ENCODE results near the gene PSMD12. TPM values are rescaled to one million over a fixed set of nuclear protein-coding genes. Genes with fewer than 3 reads are reported as not detected.
"Not testable (repeated sequence)": the region's sequence is repeated elsewhere in the genome, so short reads cannot be mapped to it uniquely, and the experiment has no call there.

Gene PSMD12
- total RNA-seq, 1 experiment from 2014 or later: 60.0 TPM

GRCh38 chr17:67347826-67348225 is 18.6 kb downstream of the PSMD12 start:
- no peak overlapping the region for H3K4me2 ChIP-seq (ENCODE audit: low read length)
- H3K9me3 ChIP-seq (ENCODE audit: low read length): no peaks in the 10 kb centered on the region
- H3K79me2 ChIP-seq (ENCODE audit: low read length): peaks cover 13% of the 10 kb centered on the region
- TF ChIP-seq EZH2 (IDR thresholded peaks at IDR 0.05; ENCODE audit: low read length, unreplicated experiment) (no peak), CTCF (conservative IDR thresholded peaks at IDR 0.05; ENCODE audit: low read depth, low read length) (no peak), EZH2phosphoT487 (IDR thresholded peaks at IDR 0.05; ENCODE audit: borderline replicate concordance, low read length) (no peak)
- H3F3A ChIP-seq (ENCODE audit: low read length, unreplicated experiment): no peaks in the 10 kb centered on the region
- no peak for DNase-seq
- H3K9me2 ChIP-seq (replicated peaks; ENCODE audit: low read length): no peaks in the 10 kb centered on the region
- intact Hi-C loops (cut with micrococcal nuclease): no loop called here
- no peak overlapping the region for H3K9ac ChIP-seq (ENCODE audit: low read length)
- H3K27me3 ChIP-seq (ENCODE audit: low read length): no peaks in the 10 kb centered on the region
- CTCF ChIA-PET: no interaction called here
- H3K4me1 ChIP-seq (ENCODE audit: insufficient read depth, low read length): no peaks in the 10 kb centered on the region
- no peak for ATAC-seq
- POLR2A ChIA-PET (ENCODE audit: unreplicated experiment): no interaction called here
- no peak overlapping the region for H2AFZ ChIP-seq (ENCODE audit: low read length)
- H4K20me1 ChIP-seq (ENCODE audit: low read length): peaks cover 7% of the 10 kb centered on the region; the same call in 1 of the 2 replicates
- H3K27ac ChIP-seq (ENCODE audit: low read length): no peak overlapping the region
- H3K36me3 ChIP-seq (ENCODE audit: low read depth, low read length): peaks cover 84% of the 10 kb centered on the region
- BruUV-seq (replicated peaks): no TSS peak
- no peak overlapping the region for H3K4me3 ChIP-seq (ENCODE audit: low read length)

GRCh38 chr17:67343237-67343636 is 23.1 kb downstream of the PSMD12 start:
- H3K4me1 ChIP-seq (ENCODE audit: insufficient read depth, low read length): peaks cover 14% of the 10 kb centered on the region
- H3K9ac ChIP-seq (ENCODE audit: low read length): no peak overlapping the region
- ChIA-PET POLR2A (ENCODE audit: unreplicated experiment) (no interaction called here), CTCF (interaction anchor here (0.6 kb wide), 1 partner anchor 171 kb away, joined by 3 read pairs; no protein-coding TSS in a partner anchor)
- peaks cover 11% of the 10 kb centered on the region for H3F3A ChIP-seq (ENCODE audit: low read length, unreplicated experiment)
- H3K79me2 ChIP-seq (ENCODE audit: low read length): no peaks in the 10 kb centered on the region
- H3K27ac ChIP-seq (ENCODE audit: low read length): no peak overlapping the region
- no peak overlapping the region for H3K4me2 ChIP-seq (ENCODE audit: low read length)
- 0 out of 2 replicates have a peak, but pooled peaks cover 9% of the 10 kb centered on the region for H4K20me1 ChIP-seq (ENCODE audit: low read length)
- no peak overlapping the region for H2AFZ ChIP-seq (ENCODE audit: low read length)
- intact Hi-C loops (cut with micrococcal nuclease): no loop called here
- no peak for DNase-seq
- BruUV-seq (replicated peaks): no TSS peak
- no peaks in the 10 kb centered on the region for H3K27me3 ChIP-seq (ENCODE audit: low read length)
- no peak for ATAC-seq
- no peak overlapping the region for H3K4me3 ChIP-seq (ENCODE audit: low read length)
- no peaks in the 10 kb centered on the region for H3K9me3 ChIP-seq (ENCODE audit: low read length)
- TF ChIP-seq CTCF (conservative IDR thresholded peaks at IDR 0.05; ENCODE audit: low read depth, low read length) (no peak), EZH2 (IDR thresholded peaks at IDR 0.05; ENCODE audit: low read length, unreplicated experiment) (no peak), EZH2phosphoT487 (IDR thresholded peaks at IDR 0.05; ENCODE audit: borderline replicate concordance, low read length) (no peak)
- H3K9me2 ChIP-seq (replicated peaks; ENCODE audit: low read length): no peaks in the 10 kb centered on the region
- peaks cover 77% of the 10 kb centered on the region for H3K36me3 ChIP-seq (ENCODE audit: low read depth, low read length)

- TF ChIP-seq CTCF (conservative IDR thresholded peaks at IDR 0.05; ENCODE audit: low read depth, low read length): 0 out of 2 replicates have a peak, but pooled peaks have one; percentile 2
- H3K9me3 ChIP-seq (ENCODE audit: low read length); H3K27ac ChIP-seq (ENCODE audit: low read length); BruUV-seq (replicated peaks); CTCF ChIA-PET; H4K20me1 ChIP-seq (ENCODE audit: low read length); H2AFZ ChIP-seq (ENCODE audit: low read length); H3K27me3 ChIP-seq (ENCODE audit: low read length); H3K79me2 ChIP-seq (ENCODE audit: low read length); H3K4me2 ChIP-seq (ENCODE audit: low read length); POLR2A ChIA-PET (ENCODE audit: unreplicated experiment); DNase-seq; H3K9me2 ChIP-seq (replicated peaks; ENCODE audit: low read length); H3K9ac ChIP-seq (ENCODE audit: low read length); ATAC-seq; H3K4me3 ChIP-seq (ENCODE audit: low read length): not testable (repeated sequence)
- intact Hi-C loops (cut with micrococcal nuclease): loop anchor here (5.0 kb wide), 1 partner anchor 61 kb away; no protein-coding TSS in a partner anchor
- Histone ChIP-seq H3K4me1 (ENCODE audit: insufficient read depth, low read length) (peaks cover 14% of the 10 kb centered on the region), H3F3A (ENCODE audit: low read length, unreplicated experiment) (peaks cover 11% of the 10 kb centered on the region), H3K36me3 (ENCODE audit: low read depth, low read length) (peaks cover 36% of the 10 kb centered on the region)
Measured at GRCh38 chr17:67338353-67338752, 28.0 kb downstream of the PSMD12 start.

Measured in PC-3 (cell line).